Subcutaneous adipose tissue (tissue), 4 donors: ENCODE results near the gene ADAM20. TPM values are rescaled to one million over a fixed set of nuclear protein-coding genes. Genes with fewer than 3 reads are reported as not detected.

ENCODE experiments used
- CTCF ChIP-seq: fragments of 450-650 bp; IDR thresholded peaks from one replicate; pipeline ENCODE4 v1.5.1; 2016; ENCODE audit warnings: low read depth, mild to moderate bottlenecking, control low read depth, antibody characterized with exemption, moderate library complexity
- total RNA-seq, 4 donors: library from RNA; depleted of rRNA; stranded (reverse); fragments of >200 nt; gene quantifications; one replicate each; pipeline ENCODE4 v1.1.0, GENCODE V29; 2016

The ADAM20 gene
- total RNA-seq, result 1 to 10 TPM; 2.0 to 4.9 (median 2.9) TPM

- no peak for TF ChIP-seq CTCF
These were observed at the start of gene ADAM20 for GRCh38 chr14:70534904-70535303. Gene ADAM20, minus strand, starts transcription at chr14:70535004. Its CDS starts 10,247 bp downstream, at chr14:70524757.

- TF ChIP-seq CTCF, result no peak
These were observed 42.1 kb upstream of the ADAM20 start for GRCh38 chr14:70576891-70577290.

- TF ChIP-seq CTCF, result no peak
These were observed 38.2 kb upstream of the ADAM20 start for GRCh38 chr14:70573050-70573449.

- TF ChIP-seq CTCF, result no peak
These were observed 36.3 kb upstream of the ADAM20 start for GRCh38 chr14:70571139-70571538.

- no peak for TF ChIP-seq CTCF
These were observed 33.0 kb upstream of the ADAM20 start for GRCh38 chr14:70567791-70568190.

GRCh38 chr14:70563869-70564268 lies 29.1 kb upstream of the ADAM20 start:
- TF ChIP-seq CTCF, result no peak

DNA sequence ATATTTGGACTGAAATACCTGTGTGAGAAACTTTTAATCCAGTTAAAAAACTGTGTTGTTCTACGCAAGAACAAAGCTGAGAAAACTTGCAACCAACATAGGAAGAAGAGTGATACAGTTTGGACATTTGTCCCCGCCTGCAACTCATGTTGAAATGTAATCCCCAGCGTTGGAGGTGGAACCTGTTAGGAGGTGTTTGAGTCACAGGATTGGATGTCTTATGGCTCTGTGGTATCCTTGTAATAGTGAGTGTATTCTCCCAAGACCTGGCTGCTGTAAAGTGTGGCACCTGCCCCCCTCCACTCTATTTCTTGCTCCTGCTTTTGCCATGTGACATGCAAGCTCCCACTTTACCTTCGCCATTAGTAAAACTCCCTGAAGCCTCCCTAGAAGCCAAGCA lies 28.6 kb upstream of the ADAM20 start:
- no peak for TF ChIP-seq CTCF
